Skin of body (tissue), 2 donors: ENCODE measurements around the gene LST1. TPM values are rescaled to one million over a fixed set of nuclear protein-coding genes. Genes with fewer than 3 reads are reported as not detected.

Experiments
- DNase-seq: peaks from one replicate; lab custom pipeline; 2025; lab: John Stamatoyannopoulos, UW
- total RNA-seq: library from RNA; depleted of rRNA; stranded (reverse); fragments of >200 nt; gene quantifications from one replicate; pipeline ENCODE4 v1.2.3, GENCODE V29; 2014

LST1 gene
- total RNA-seq, 1 donor from 2014 or later, result 7.6 TPM

DNA sequence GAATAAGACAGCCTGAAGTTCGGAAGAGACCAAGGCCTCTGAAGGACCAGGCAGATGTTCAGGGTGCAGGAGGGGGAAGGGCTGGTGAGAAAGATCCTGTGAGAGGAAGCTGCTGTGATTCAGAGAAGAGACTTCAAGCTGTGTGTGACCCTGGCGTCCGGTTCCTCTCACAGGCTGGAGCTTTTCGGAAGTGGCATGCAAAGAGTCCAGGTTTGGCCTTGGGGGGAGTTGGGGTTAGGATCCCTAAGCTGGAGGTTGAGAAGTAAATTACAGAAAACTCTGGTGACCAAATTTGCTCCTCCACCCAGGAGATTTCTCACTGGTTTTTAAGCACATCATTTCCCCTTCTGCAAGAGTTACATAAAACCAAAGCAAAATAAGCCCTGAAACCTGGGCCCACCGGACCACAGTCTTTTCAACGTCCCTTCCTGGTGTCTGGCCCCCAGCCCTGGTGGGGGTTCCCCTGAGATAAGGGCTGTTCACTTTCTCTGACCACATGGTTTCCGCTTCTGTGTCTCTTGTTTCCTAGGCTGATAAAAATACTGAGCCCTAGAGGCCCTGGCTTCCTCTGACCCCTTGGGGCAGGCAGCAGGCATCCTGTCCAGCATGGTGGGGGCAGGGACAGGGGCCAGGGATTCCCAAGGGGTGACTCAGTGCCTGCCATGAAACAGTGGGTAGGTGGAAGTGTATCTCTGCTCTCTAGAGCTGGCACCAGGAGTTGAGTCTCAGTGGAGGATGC is 25.9 kb upstream of the LST1 start:
- DNase-seq, result peak; percentile 33

DNA sequence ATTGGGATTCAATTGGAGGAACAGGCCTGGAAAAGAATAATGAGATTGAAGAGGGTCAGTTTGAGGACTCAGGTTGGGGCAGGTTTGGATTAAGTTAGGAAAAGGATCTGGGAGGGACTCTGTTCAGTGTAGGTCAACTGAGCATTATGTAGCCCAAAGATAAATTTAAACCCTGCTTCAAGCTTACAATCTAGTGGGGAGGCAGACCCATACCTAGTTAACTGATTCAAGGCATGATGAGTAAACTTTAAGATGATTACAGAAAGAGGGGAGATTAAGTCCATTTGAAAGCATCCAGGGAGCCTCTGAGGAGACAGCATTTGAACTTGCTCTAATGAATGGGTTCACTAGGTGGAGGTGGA is 25.4 kb upstream of the LST1 start:
- DNase-seq, result no peak

GRCh38 chr6:31567531-31568370 is 18.3 kb upstream of the LST1 start:
- no peak for DNase-seq

GRCh38 chr6:31568537-31568961 is 17.5 kb upstream of the LST1 start:
- DNase-seq, result no peak

DNA sequence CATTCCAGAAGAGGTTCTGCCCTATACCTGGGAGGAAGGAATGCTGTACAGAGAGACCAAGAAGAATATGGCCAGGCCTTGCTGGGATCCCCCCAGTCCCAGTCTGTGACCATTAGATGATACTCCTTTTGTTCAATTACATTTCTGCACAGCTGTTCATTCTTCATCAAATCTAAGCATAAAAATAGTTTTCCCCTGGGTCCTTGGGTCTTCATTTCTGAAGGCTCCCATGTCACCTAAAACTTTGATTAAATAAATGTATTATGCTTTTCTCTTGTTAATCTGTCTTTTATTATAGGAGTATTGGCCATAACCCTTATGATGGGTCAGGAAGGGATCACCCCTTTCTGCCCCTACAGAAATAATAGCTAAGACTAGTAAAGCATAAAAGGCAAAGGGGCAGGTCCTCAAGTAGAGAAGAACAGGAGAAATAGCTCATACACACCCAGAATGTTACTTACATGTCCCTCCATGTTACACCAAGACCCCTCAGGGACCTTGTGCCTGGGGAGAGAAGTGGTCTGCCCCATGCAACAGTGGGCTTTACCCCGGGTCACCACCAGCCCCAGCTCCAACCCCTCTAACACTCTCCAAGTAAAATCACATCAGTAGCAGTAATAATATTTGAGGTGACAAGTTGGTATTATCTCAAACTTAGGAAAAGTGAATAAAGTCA is 16.1 kb upstream of the LST1 start:
- DNase-seq, result no peak

GRCh38 chr6:31572041-31572911 is 13.8 kb upstream of the LST1 start, which contains the start of gene LTA:
Gene LTA, plus strand, starts transcription at chr6:31572289. Its CDS starts 454 bp downstream, at chr6:31572743.
- DNase-seq, result no peak

GRCh38 chr6:31573239-31574105 is 12.6 kb upstream of the LST1 start:
- DNase-seq, result no peak

DNA sequence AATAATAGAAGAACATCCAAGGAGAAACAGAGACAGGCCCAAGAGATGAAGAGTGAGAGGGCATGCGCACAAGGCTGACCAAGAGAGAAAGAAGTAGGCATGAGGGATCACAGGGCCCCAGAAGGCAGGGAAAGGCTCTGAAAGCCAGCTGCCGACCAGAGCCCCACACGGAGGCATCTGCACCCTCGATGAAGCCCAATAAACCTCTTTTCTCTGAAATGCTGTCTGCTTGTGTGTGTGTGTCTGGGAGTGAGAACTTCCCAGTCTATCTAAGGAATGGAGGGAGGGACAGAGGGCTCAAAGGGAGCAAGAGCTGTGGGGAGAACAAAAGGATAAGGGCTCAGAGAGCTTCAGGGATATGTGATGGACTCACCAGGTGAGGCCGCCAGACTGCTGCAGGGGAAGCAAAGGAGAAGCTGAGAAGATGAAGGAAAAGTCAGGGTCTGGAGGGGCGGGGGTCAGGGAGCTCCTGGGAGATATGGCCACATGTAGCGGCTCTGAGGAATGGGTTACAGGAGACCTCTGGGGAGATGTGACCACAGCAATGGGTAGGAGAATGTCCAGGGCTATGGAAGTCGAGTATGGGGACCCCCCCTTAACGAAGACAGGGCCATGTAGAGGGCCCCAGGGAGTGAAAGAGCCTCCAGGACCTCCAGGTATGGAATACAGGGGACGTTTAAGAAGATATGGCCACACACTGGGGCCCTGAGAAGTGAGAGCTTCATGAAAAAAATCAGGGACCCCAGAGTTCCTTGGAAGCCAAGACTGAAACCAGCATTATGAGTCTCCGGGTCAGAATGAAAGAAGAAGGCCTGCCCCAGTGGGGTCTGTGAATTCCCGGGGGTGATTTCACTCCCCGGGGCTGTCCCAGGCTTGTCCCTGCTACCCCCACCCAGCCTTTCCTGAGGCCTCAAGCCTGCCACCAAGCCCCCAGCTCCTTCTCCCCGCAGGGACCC is 11.7 kb upstream of the LST1 start:
- no peak for DNase-seq

GRCh38 chr6:31575335-31575901 is 10.7 kb upstream of the LST1 start, which contains the start of gene TNF:
Gene TNF, plus strand, starts transcription at chr6:31575565. Its CDS starts 177 bp downstream, at chr6:31575742.
- peak; percentile 13 for DNase-seq

GRCh38 chr6:31575952-31576685 is 10.0 kb upstream of the LST1 start:
- DNase-seq, result no peak

GRCh38 chr6:31576897-31577578 is 9.0 kb upstream of the LST1 start:
- no peak for DNase-seq

GRCh38 chr6:31577579-31577966 is 8.5 kb upstream of the LST1 start:
- DNase-seq, result no peak

- DNase-seq, result no peak
Observed at GRCh38 chr6:31578184-31579118, 7.6 kb upstream of the LST1 start.

DNA sequence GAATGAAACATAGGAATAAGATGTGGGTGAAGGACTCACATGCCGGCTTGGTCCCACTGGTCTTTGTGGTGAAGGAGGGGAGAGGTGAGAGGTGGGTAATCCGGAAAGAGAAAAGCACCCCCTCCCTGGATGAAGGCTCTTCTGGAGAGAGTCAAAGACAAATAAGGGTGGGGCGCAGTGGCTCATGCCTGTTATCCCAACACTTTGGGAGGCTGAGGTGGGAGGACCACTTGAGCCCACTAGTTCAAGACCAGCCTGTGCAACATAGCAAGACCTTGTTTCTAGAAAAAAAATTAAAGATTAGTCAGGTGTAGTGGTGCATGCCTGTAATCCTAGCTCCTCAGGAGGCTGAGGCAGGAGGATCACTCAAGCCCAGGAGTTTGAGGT is 7.0 kb upstream of the LST1 start:
- DNase-seq, result no peak

- no peak for DNase-seq
Observed at GRCh38 chr6:31579546-31580437, 6.3 kb upstream of the LST1 start.
